Measurements from ENCODE around the gene TOP2A.

DNA sequence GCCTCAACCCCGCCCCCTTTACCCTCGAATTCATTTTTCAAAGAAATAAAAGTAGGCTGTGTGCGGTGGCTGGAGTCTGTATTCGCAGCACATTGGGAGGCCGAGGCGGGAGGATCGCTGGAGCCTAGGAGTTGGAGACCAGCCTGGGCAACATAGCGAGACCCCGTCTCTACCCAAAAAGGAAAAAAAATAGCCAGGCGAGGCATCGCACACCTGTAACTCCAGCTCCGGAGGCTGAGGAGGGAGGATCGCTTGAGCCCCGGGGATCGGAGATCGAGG, 671 bp upstream of the TOP2A start:
- TF ChIP-seq, protein P1, sequence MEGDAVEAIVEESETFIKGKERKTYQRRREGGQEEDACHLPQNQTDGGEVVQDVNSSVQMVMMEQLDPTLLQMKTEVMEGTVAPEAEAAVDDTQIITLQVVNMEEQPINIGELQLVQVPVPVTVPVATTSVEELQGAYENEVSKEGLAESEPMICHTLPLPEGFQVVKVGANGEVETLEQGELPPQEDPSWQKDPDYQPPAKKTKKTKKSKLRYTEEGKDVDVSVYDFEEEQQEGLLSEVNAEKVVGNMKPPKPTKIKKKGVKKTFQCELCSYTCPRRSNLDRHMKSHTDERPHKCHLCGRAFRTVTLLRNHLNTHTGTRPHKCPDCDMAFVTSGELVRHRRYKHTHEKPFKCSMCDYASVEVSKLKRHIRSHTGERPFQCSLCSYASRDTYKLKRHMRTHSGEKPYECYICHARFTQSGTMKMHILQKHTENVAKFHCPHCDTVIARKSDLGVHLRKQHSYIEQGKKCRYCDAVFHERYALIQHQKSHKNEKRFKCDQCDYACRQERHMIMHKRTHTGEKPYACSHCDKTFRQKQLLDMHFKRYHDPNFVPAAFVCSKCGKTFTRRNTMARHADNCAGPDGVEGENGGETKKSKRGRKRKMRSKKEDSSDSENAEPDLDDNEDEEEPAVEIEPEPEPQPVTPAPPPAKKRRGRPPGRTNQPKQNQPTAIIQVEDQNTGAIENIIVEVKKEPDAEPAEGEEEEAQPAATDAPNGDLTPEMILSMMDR (IDR thresholded peaks at IDR 0.05 in 4 of 5, conservative IDR thresholded peaks at IDR 0.05 in 1 of 5): no peak
- no peak for TF ChIP-seq POLR2A (IDR thresholded peaks at IDR 0.05)
